Coronary artery (tissue), 2 donors: ENCODE measurements around the gene MNAT1.
"Not testable (repeated sequence)": the region's sequence is repeated elsewhere in the genome, so short reads cannot be mapped to it uniquely, and the experiment has no call there.

Experiments used
- DNase-seq: peaks from one replicate; pipeline ENCODE4 v3.0.0-alpha.2; 2017; ENCODE audit warnings: low spot score
- H3K27ac ChIP-seq, 2 donors: fragments of 200-600 bp; sonication (generic); one replicate each; pipeline ENCODE4 v1.5.1; 2016 to 2019
- H3K4me3 ChIP-seq: fragments of 200-600 bp; sonication (generic); 2 replicates; pipeline ENCODE4 v1.5.1; 2016; ENCODE audit warnings: mild to moderate bottlenecking, moderate library complexity
- TF ChIP-seq, protein P1 (sequence below): fragments of 200-600 bp; sonication (generic); IDR thresholded peaks from one replicate; pipeline ENCODE4 v1.5.1; 2019; ENCODE audit warnings: antibody characterized with exemption

Gene MNAT1

GRCh38 chr14:60838601-60839000 is 104.0 kb downstream of the MNAT1 start:
- no peak overlapping the region for H3K4me3 ChIP-seq
- no peak for DNase-seq
- no peak overlapping the region for H3K27ac ChIP-seq
- TF ChIP-seq, protein P1, sequence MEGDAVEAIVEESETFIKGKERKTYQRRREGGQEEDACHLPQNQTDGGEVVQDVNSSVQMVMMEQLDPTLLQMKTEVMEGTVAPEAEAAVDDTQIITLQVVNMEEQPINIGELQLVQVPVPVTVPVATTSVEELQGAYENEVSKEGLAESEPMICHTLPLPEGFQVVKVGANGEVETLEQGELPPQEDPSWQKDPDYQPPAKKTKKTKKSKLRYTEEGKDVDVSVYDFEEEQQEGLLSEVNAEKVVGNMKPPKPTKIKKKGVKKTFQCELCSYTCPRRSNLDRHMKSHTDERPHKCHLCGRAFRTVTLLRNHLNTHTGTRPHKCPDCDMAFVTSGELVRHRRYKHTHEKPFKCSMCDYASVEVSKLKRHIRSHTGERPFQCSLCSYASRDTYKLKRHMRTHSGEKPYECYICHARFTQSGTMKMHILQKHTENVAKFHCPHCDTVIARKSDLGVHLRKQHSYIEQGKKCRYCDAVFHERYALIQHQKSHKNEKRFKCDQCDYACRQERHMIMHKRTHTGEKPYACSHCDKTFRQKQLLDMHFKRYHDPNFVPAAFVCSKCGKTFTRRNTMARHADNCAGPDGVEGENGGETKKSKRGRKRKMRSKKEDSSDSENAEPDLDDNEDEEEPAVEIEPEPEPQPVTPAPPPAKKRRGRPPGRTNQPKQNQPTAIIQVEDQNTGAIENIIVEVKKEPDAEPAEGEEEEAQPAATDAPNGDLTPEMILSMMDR: no peak

DNA sequence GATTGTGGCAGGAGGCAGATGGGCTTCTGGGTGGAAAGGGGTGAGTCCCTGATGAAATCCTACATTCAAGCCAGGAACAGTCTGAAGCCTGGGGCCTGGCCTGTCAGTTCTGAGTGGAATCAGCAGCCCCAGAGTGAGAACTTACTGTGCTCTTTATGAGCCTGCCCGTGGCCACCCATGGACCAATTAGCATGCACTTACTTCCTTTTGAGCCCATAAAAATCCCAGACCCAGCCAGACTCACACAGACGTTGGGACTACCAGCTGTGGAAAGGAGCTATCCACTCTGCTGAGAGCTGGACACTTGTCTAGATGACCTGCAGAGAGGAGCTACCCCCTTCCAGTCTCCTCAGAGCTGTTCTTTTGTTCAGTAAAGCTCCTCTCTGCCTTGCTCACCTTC is 104.5 kb downstream of the MNAT1 start:
- no peak overlapping the region for H3K27ac ChIP-seq
- no peak for DNase-seq
- H3K4me3 ChIP-seq: no peak overlapping the region
- TF ChIP-seq, protein P1: no peak

- TF ChIP-seq, protein P1: no peak
- DNase-seq: no peak
- no peak overlapping the region for H3K4me3 ChIP-seq
- H3K27ac ChIP-seq: no peak overlapping the region
These were observed 105.1 kb downstream of the MNAT1 start for GRCh38 chr14:60839657-60840056.

- DNase-seq: no peak
- TF ChIP-seq, protein P1: no peak
- no peak overlapping the region for H3K4me3 ChIP-seq
- H3K27ac ChIP-seq: no peak overlapping the region
These were observed 105.8 kb downstream of the MNAT1 start for GRCh38 chr14:60840313-60840712.

DNA sequence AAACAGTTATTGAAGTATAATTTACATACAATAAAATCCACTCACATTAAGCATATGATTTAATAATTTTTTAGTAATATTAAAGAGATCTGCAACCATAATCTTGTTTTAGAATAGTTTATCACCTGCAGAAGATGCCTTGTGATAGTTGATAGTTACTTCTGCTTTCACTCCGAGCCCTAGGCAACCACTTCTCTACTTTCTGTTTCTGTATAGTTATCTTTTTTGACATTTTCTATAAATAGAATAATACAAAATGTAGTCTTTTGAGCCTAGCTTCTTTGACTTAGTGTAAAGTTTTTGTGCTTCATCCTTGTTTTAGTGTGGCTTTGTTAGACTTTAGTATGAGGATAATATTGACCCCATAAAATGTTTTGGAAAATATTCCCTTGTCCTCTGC is 111.0 kb downstream of the MNAT1 start:
- DNase-seq: no peak
- Histone ChIP-seq H3K4me3 (no peak overlapping the region), H3K27ac (no peak overlapping the region)
- TF ChIP-seq, protein P1: no peak

- DNase-seq: no peak
- H3K27ac ChIP-seq: no peak overlapping the region
- no peak overlapping the region for H3K4me3 ChIP-seq
- TF ChIP-seq, protein P1: no peak
These were observed 113.5 kb downstream of the MNAT1 start for GRCh38 chr14:60848066-60848465.

GRCh38 chr14:60851692-60852091 is 117.1 kb downstream of the MNAT1 start:
- H3K27ac ChIP-seq, H3K4me3 ChIP-seq, DNase-seq: not testable (repeated sequence)

GRCh38 chr14:60856111-60856510 is 121.5 kb downstream of the MNAT1 start:
- TF ChIP-seq, protein P1: no peak
- no peak for DNase-seq
- H3K27ac ChIP-seq: no peak overlapping the region
- H3K4me3 ChIP-seq: no peak overlapping the region
